PC-3 (cell line): Measurements from ENCODE around the gene TNK1. TPM values are rescaled to one million over a fixed set of nuclear protein-coding genes. Genes with fewer than 3 reads are reported as not detected.

Source experiments
- ATAC-seq: fragments of 200-7000 bp; cut with Tn5 transposase; 2 replicates; pipeline ENCODE4 v1.9.1; 2020; ENCODE audit warnings: mild to moderate bottlenecking, moderate library complexity
- BruUV-seq: library from RNA; stranded (reverse); fragments of 400-500 nt; replicated peaks from 2 replicates; lab custom pipeline; 2021; lab: Mats Ljungman, UMichigan
- CTCF ChIA-PET: fragments of 300-600 bp; sonication (Branson Sonifier 250); formaldehyde crosslinking; loops from one replicate; lab custom pipeline; 2022; ENCODE audit warnings: antibody characterized with exemption; lab: Charles Lee
- POLR2A ChIA-PET: fragments of 300-600 bp; sonication (Branson Sonifier 250); formaldehyde crosslinking; loops from one replicate; lab custom pipeline; 2022; ENCODE audit warnings: antibody characterized with exemption; ENCODE audit not compliant: unreplicated experiment; lab: Charles Lee
- DNase-seq: peaks from one replicate; pipeline ENCODE4 v3.0.0-alpha.2; 2015
- H2AFZ ChIP-seq: fragments of 300-600 bp; sonication (generic); 2 replicates; pipeline ENCODE4 v1.6.0; 2016; ENCODE audit warnings: antibody characterized with exemption, low read length
- H3F3A ChIP-seq: fragments of 300-600 bp; sonication (generic); one replicate; pipeline ENCODE4 v1.6.0; 2017; ENCODE audit warnings: antibody characterized with exemption, low read length, control low read depth, mild to moderate bottlenecking; ENCODE audit not compliant: unreplicated experiment
- H3K27ac ChIP-seq: fragments of 300-600 bp; sonication (generic); 2 replicates; pipeline ENCODE4 v1.5.1; 2016; ENCODE audit warnings: mild to moderate bottlenecking, low read length
- H3K27me3 ChIP-seq: fragments of 300-600 bp; sonication (generic); 2 replicates; pipeline ENCODE4 v1.6.1; 2016; ENCODE audit warnings: low read length, mixed read lengths
- H3K36me3 ChIP-seq: fragments of 300-600 bp; sonication (generic); 2 replicates; pipeline ENCODE4 v1.6.1; 2016; ENCODE audit warnings: low read depth, mixed run types, low read length, mixed read lengths
- H3K4me1 ChIP-seq: fragments of 300-600 bp; sonication (generic); 2 replicates; pipeline ENCODE4 v1.5.1; 2016; ENCODE audit warnings: low read length; ENCODE audit not compliant: insufficient read depth
- H3K4me2 ChIP-seq: fragments of 300-600 bp; sonication (generic); 2 replicates; pipeline ENCODE4 v1.6.0; 2016; ENCODE audit warnings: low read length
- H3K4me3 ChIP-seq: fragments of 300-600 bp; sonication (generic); 2 replicates; pipeline ENCODE4 v1.5.1; 2016; ENCODE audit warnings: mild to moderate bottlenecking, low read length, mixed read lengths
- H3K79me2 ChIP-seq: fragments of 300-600 bp; sonication (generic); 2 replicates; pipeline ENCODE4 v1.6.1; 2017; ENCODE audit warnings: low read length, mixed read lengths
- H3K9ac ChIP-seq: fragments of 300-600 bp; sonication (generic); 2 replicates; pipeline ENCODE4 v1.6.0; 2016; ENCODE audit warnings: mild to moderate bottlenecking, low read length
- H3K9me2 ChIP-seq: fragments of 300-600 bp; sonication (generic); replicated peaks from 2 replicates; pipeline ENCODE4 v1.6.1; 2016; ENCODE audit warnings: mixed run types, low read length, mixed read lengths
- H3K9me3 ChIP-seq: fragments of 300-600 bp; sonication (generic); 2 replicates; pipeline ENCODE4 v1.6.1; 2016; ENCODE audit warnings: low read length, mixed read lengths
- H4K20me1 ChIP-seq: fragments of 300-600 bp; sonication (generic); 2 replicates; pipeline ENCODE4 v1.6.1; 2016; ENCODE audit warnings: low read length, mixed read lengths
- CTCF ChIP-seq: fragments of 300-600 bp; sonication (generic); conservative IDR thresholded peaks from 2 replicates; pipeline ENCODE4 v1.5.1; 2017; ENCODE audit warnings: antibody characterized with exemption, low read depth, mild to moderate bottlenecking, low read length
- EZH2 ChIP-seq: fragments of 300-600 bp; sonication (generic); IDR thresholded peaks from one replicate; pipeline ENCODE4 v1.6.1; 2017; ENCODE audit warnings: antibody characterized with exemption, mild to moderate bottlenecking, low read length; ENCODE audit not compliant: unreplicated experiment
- EZH2phosphoT487 ChIP-seq: fragments of 300-600 bp; sonication (generic); IDR thresholded peaks from 2 replicates; pipeline ENCODE4 v1.6.1; 2018; ENCODE audit warnings: mild to moderate bottlenecking, antibody characterized with exemption, low read length, borderline replicate concordance
- intact Hi-C: fragments of 100-400 bp; cut with micrococcal nuclease; formaldehyde crosslinking; loops from 2 replicates; pipeline ENCODE4 v1.9.0; 2023
- total RNA-seq: library from RNA; depleted of rRNA; stranded (reverse); fragments of >200 nt; gene quantifications from 2 replicates; pipeline ENCODE4 v1.2.3, GENCODE V29; 2014

The TNK1 gene
- total RNA-seq, 1 experiment from 2014 or later, result 10.8 TPM

GRCh38 chr17:7355573-7355972 is 25.3 kb upstream of the TNK1 start:
- CTCF ChIA-PET, result interaction anchor here (0.6 to 1.0 kb wide), 4 partner anchors 49 to 367 kb away, joined by 3 to 6 read pairs (median 3); partner anchors contain the start of gene TMEM256
- H3K9me3 ChIP-seq, result no peaks in the 10 kb centered on the region
- BruUV-seq, result no TSS peak

GRCh38 chr17:7356072-7356549 is 24.8 kb upstream of the TNK1 start:
- POLR2A ChIA-PET, result no interaction called here
- ATAC-seq (peak; percentile 35), DNase-seq (peak; percentile 83)
- Histone ChIP-seq H3K9me2 (no peaks in the 10 kb centered on the region), H2AFZ (0 out of 2 replicates have a peak overlapping the region, but pooled peaks have one; percentile 53), H3K36me3 (no peaks in the 10 kb centered on the region), H3K4me3 (no peak overlapping the region), H3F3A (peaks cover 3% of the 10 kb centered on the region), H4K20me1 (no peaks in the 10 kb centered on the region), H3K4me2 (peak overlapping the region; percentile 47; the same call in 1 of the 2 replicates), H3K9ac (no peak overlapping the region), H3K9me3 (no peaks in the 10 kb centered on the region), H3K79me2 (peaks cover 29% of the 10 kb centered on the region), H3K27ac (no peak overlapping the region), H3K27me3 (no peaks in the 10 kb centered on the region), H3K4me1 (peaks cover 24% of the 10 kb centered on the region; the same call in 1 of the 2 replicates)
- BruUV-seq, result no TSS peak
- TF ChIP-seq EZH2phosphoT487, result no peak
- TF ChIP-seq CTCF, result peak; percentile 80
- intact Hi-C loops, result no loop called here
- CTCF ChIA-PET, result interaction anchor here (0.6 to 1.0 kb wide), 4 partner anchors 48 to 366 kb away, joined by 3 to 6 read pairs (median 3); partner anchors contain the start of gene TMEM256

More at GRCh38 chr17:7355573-7355972, 25.3 kb upstream of the TNK1 start:
- TF ChIP-seq EZH2 (no peak), EZH2phosphoT487 (no peak), CTCF (no peak)
- Histone ChIP-seq H4K20me1 (no peaks in the 10 kb centered on the region), H3F3A (peaks cover 3% of the 10 kb centered on the region), H3K36me3 (no peaks in the 10 kb centered on the region), H3K9ac (no peak overlapping the region), H3K4me1 (peaks cover 24% of the 10 kb centered on the region; the same call in 1 of the 2 replicates), H3K27ac (no peak overlapping the region), H3K9me2 (no peaks in the 10 kb centered on the region), H3K4me2 (no peak overlapping the region), H3K27me3 (no peaks in the 10 kb centered on the region), H3K79me2 (peaks cover 35% of the 10 kb centered on the region), H2AFZ (no peak overlapping the region), H3K4me3 (no peak overlapping the region)
- ATAC-seq (no peak), DNase-seq (no peak)
- intact Hi-C loops, result no loop called here
- POLR2A ChIA-PET, result no interaction called here

GRCh38 chr17:7356756-7357155 is 24.1 kb upstream of the TNK1 start:
- H3F3A ChIP-seq, result peaks cover 3% of the 10 kb centered on the region
- no peak for TF ChIP-seq CTCF
- TF ChIP-seq EZH2phosphoT487, result no peak
- no peak for TF ChIP-seq EZH2
- no TSS peak for BruUV-seq
- no peaks in the 10 kb centered on the region for H4K20me1 ChIP-seq
- no peak overlapping the region for H3K4me3 ChIP-seq
- POLR2A ChIA-PET, result no interaction called here
- H3K36me3 ChIP-seq, result no peaks in the 10 kb centered on the region
- H3K27me3 ChIP-seq, result no peaks in the 10 kb centered on the region
- CTCF ChIA-PET, result no interaction called here
- H3K9ac ChIP-seq, result no peak overlapping the region
- H3K79me2 ChIP-seq, result peaks cover 26% of the 10 kb centered on the region
- H3K9me3 ChIP-seq, result no peaks in the 10 kb centered on the region
- H3K27ac ChIP-seq, result no peak overlapping the region
- no peak for ATAC-seq
- H3K4me1 ChIP-seq, result peaks cover 24% of the 10 kb centered on the region; the same call in 1 of the 2 replicates
- H3K4me2 ChIP-seq, result no peak overlapping the region
- no peak for DNase-seq
- H3K9me2 ChIP-seq, result no peaks in the 10 kb centered on the region
- intact Hi-C loops, result no loop called here
- no peak overlapping the region for H2AFZ ChIP-seq
